Measurements from ENCODE around the gene ALOX12.
"Not testable (repeated sequence)": the region's sequence is repeated elsewhere in the genome, so short reads cannot be mapped to it uniquely, and the experiment has no call there.

Gene ALOX12

GRCh38 chr17:7023576-7024401 is 27.9 kb downstream of the ALOX12 start:
- DNase-seq = peak; percentile 94 to 98

GRCh38 chr17:7024402-7024785 is 28.5 kb downstream of the ALOX12 start:
- no peak for DNase-seq

DNA sequence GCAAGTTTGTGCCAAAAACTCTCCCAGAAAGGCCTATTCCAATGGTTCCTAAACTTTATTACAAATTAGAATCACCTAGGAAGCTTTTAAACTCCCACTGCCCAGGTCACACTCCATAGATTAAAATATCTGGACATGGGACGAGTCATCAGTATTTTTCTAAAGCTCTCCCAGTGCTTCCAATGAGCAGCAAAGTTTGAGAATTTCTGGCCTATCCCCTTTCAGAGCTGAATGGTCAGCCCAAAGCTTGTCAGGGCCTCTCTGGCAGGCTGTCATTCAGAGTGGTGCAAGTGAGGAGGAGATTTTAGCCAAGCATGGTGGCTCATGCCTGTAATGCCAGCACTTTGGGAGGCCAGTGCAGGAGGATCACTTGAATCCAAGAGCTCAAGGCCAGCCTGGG is 29.4 kb downstream of the ALOX12 start:
- no peak for DNase-seq

DNA sequence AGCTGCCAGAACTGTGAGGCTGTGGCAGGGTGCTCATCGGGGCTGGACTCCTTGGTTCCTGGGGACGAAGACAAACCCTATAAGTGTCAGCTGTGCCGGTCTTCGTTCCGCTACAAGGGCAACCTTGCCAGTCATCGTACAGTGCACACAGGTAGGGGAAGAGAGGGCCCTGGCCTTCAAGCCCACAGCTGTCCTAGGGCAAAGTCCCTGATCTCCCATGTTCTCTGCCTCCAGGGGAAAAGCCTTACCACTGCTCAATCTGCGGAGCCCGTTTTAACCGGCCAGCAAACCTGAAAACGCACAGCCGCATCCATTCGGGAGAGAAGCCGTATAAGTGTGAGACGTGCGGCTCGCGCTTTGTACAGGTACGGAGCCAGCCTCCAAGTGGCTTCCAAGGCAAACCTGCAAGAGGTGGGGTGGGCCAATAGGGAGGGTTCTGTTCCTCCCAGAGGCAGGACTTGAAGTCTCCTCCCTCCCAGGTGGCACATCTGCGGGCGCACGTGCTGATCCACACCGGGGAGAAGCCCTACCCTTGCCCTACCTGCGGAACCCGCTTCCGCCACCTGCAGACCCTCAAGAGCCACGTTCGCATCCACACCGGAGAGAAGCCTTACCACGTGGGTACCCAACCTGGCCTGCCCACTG is 30.7 kb downstream of the ALOX12 start:
- no peak for DNase-seq

GRCh38 chr17:7027335-7027734 is 31.5 kb downstream of the ALOX12 start:
- no peak for DNase-seq

DNA sequence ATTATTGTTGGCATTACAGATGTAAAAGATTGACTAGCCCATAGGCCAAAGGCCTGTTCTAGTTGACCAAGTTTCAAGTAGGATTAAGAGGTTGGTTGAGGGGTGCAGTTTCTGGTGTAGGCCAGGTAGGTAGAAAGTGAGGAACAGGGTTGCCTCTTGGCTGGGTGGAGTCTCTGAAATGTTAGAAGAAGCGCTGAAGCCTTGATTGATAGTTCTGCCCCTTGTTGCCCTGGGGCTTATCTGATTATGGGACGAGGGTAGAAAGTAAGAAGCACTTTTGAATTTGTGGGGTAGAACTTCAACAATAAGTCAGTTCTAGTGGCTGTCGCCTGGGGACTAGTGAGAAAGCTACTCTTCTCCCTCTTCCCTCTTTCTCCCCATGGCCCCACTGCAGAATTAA is 33.2 kb downstream of the ALOX12 start:
- DNase-seq = no peak

GRCh38 chr17:7029659-7030058 is 33.8 kb downstream of the ALOX12 start:
- DNase-seq = no peak

GRCh38 chr17:7034955-7035590 is 39.2 kb downstream of the ALOX12 start:
- no peak for DNase-seq

GRCh38 chr17:7035591-7036368 is 39.9 kb downstream of the ALOX12 start, which contains the start of gene SLC16A13:
Gene SLC16A13 (plus strand): TSS chr17:7036015. CDS start chr17:7036383, 368 bp downstream.
- peak; percentile 99 for DNase-seq

GRCh38 chr17:7038025-7038862 is 42.4 kb downstream of the ALOX12 start:
- no peak for DNase-seq

GRCh38 chr17:7039832-7040231 is 44.0 kb downstream of the ALOX12 start:
- DNase-seq = no peak

DNA sequence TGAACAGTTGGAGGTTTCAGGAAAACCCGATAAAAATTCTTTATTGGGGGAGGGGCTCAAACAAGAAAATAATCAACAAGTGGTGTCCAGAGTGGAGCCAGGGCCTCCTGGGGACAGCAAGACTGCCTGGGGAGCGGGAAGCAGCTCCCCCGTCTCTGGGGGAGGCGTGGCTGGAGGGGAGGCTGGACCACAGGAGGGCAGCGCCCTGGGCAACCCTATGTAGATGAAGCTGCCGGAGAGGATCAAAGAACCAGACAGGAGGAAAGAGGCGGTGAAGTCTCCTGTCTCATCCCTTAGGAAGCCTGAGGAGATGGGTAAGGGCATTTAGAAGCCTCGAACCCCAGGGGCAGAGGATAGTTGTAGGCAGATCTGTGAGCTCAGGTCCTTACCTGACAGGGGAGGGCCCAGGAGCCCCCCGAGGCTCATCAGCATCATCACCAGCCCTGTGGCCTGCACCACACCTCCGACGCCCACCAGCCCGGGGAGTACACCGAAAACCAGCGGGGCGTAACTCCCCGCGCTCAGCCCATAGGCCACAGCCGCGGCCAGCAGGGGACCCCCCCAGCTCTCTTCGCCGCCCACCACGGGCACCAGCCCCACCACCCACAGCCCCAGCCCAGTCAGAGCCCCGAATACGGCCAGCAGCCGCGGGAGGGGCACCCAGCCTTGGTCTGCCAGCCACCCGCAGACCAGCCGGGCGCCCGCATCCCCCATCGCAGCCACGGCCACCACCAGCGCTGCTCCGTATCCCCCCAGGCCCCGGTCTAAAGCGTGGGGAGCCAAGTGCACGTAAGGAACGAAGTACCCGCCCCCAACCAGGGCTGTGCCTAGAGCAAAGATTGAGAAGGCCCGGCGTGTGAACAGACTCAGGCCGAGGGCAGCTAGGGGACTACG is 46.0 kb downstream of the ALOX12 start:
- no peak for DNase-seq

DNA sequence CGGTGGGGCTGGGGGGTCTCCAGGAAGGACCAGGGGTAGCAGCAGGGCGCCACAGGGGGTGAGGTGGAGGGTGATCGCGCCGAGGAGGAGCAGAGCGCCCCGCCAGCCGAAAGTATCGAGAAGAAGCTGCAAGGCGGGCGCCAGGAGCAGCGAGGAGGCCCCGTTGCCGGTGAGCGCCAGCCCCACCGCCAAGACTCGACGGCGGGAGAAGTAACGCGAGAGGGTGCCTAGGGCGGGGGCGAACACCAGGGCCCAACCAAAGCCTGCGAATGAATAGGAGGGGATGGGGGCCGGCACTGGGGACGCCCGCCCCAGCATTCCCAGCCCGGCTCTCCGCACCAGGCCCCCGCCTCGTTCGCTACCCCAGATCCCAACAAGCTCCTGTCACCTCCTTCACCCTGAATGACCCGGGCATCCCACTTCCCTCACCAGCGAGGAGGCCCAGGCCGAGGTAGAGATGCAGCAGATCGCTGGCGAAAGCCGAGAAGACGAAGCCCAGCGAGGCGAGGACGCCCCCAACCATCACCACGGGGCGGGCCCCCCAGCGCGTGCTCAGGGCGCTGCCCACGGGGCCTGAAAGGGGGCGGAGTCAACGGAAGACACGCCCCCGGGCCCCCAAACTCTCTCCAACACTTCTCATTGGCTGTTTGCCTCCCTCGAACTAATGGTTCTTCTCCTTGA is 46.8 kb downstream of the ALOX12 start:
- DNase-seq = no peak

GRCh38 chr17:7043182-7043496 is 47.3 kb downstream of the ALOX12 start:
- no peak for DNase-seq

GRCh38 chr17:7043497-7044198 is 47.8 kb downstream of the ALOX12 start, which contains the start of gene SLC16A11:
Gene SLC16A11 (minus strand): TSS chr17:7044092. CDS start chr17:7043513, 579 bp downstream.
- peak; percentile 77 to 86 for DNase-seq

GRCh38 chr17:7045492-7046126 is 49.8 kb downstream of the ALOX12 start:
- DNase-seq = peak; percentile 59 to 70

GRCh38 chr17:7046127-7046724 is 50.4 kb downstream of the ALOX12 start:
- DNase-seq = peak; percentile 10 to 38

- DNase-seq = not testable (repeated sequence)
These were observed 51.0 kb downstream of the ALOX12 start for GRCh38 chr17:7046725-7047397.
